Kidney epithelial cell (primary cell): ENCODE data around the gene PTCD2. TPM values are rescaled to one million over a fixed set of nuclear protein-coding genes. Genes with fewer than 3 reads are reported as not detected.

Experiments
- DNase-seq: peaks from one replicate; pipeline ENCODE4 v3.0.0-alpha.2; 2010; ENCODE audit warnings: low read depth
- H3K27me3 ChIP-seq: 2 replicates; pipeline ENCODE4 v1.6.0; 2011; ENCODE audit warnings: low read length; ENCODE audit not compliant: control insufficient read depth, insufficient read depth
- H3K36me3 ChIP-seq: 2 replicates; pipeline ENCODE4 v1.5.1; 2011; ENCODE audit warnings: low read length; ENCODE audit not compliant: control insufficient read depth, insufficient read depth
- H3K4me3 ChIP-seq: 2 replicates; pipeline ENCODE4 v1.5.1; 2011; ENCODE audit warnings: low read depth, mild to moderate bottlenecking, control low read depth, low read length
- CTCF ChIP-seq: IDR thresholded peaks from 2 replicates; pipeline ENCODE4 v1.5.1; 2011; ENCODE audit warnings: mild to moderate bottlenecking, moderate library complexity, low read length, control low read depth, inconsistent platforms; ENCODE audit not compliant: insufficient read depth, poor library complexity, severe bottlenecking
- total RNA-seq: library from RNA; depleted of rRNA; stranded (reverse); fragments of >200 nt; gene quantifications from 2 replicates; pipeline ENCODE4 v1.2.3, GENCODE V29; 2015

The PTCD2 gene
- total RNA-seq, 1 donor from 2014 or later: 11.7 TPM

GRCh38 chr5:72408603-72409002, 88.4 kb downstream of the PTCD2 start:
- no peak for TF ChIP-seq CTCF
- Histone ChIP-seq H3K36me3 (no peaks in the 10 kb centered on the region), H3K27me3 (no peaks in the 10 kb centered on the region), H3K4me3 (no peak overlapping the region)
- DNase-seq: no peak

- Histone ChIP-seq H3K36me3 (no peaks in the 10 kb centered on the region), H3K27me3 (no peaks in the 10 kb centered on the region), H3K4me3 (no peak overlapping the region)
- no peak for DNase-seq
- no peak for TF ChIP-seq CTCF
Observed at GRCh38 chr5:72410688-72411295, 90.6 kb downstream of the PTCD2 start.

GRCh38 chr5:72412283-72413055, 92.3 kb downstream of the PTCD2 start:
- Histone ChIP-seq H3K27me3 (no peaks in the 10 kb centered on the region), H3K4me3 (no peak overlapping the region), H3K36me3 (no peaks in the 10 kb centered on the region)
- TF ChIP-seq CTCF: no peak
- DNase-seq: no peak

GRCh38 chr5:72415616-72416325, 95.6 kb downstream of the PTCD2 start:
- Histone ChIP-seq H3K36me3 (no peaks in the 10 kb centered on the region), H3K27me3 (no peaks in the 10 kb centered on the region), H3K4me3 (no peak overlapping the region)
- no peak for DNase-seq
- no peak for TF ChIP-seq CTCF

GRCh38 chr5:72417333-72418062, 97.3 kb downstream of the PTCD2 start:
- no peak for TF ChIP-seq CTCF
- no peaks in the 10 kb centered on the region for H3K36me3 ChIP-seq

More at GRCh38 chr5:72417333-72418062, 97.3 kb downstream of the PTCD2 start:
- H3K27me3 ChIP-seq: no peaks in the 10 kb centered on the region
- DNase-seq: no peak
- no peak overlapping the region for H3K4me3 ChIP-seq

Other genes starting within 250 kb of the PTCD2 start
- 136 and 295 TPM in 2 replicates for gene MAP1B, start 212.9 kb upstream of the PTCD2 start, total RNA-seq
- gene MRPS27, start 133 bp upstream of the PTCD2 start, total RNA-seq: 67.3 and 77.4 TPM in 2 replicates
- gene ZNF366, start 187.0 kb downstream of the PTCD2 start, total RNA-seq: 0.13 TPM in 1 of 2 replicates, not detected in the other